Astrocyte of the cerebellum (primary cell): ENCODE results near the gene DRC7.
"Not testable (repeated sequence)": the region's sequence is repeated elsewhere in the genome, so short reads cannot be mapped to it uniquely, and the experiment has no call there.

Experiments used
- DNase-seq: peaks from one replicate; pipeline ENCODE4 v3.0.0-alpha.2; 2011; ENCODE audit warnings: low read depth
- H3K4me3 ChIP-seq: 2 replicates; pipeline ENCODE4 v1.5.1; 2011; ENCODE audit warnings: mild to moderate bottlenecking, low read depth, low read length, moderate library complexity
- CTCF ChIP-seq: IDR thresholded peaks from 2 replicates; pipeline ENCODE4 v1.5.1; 2012; ENCODE audit warnings: low read length, low read depth, moderate library complexity, mild to moderate bottlenecking; ENCODE audit errors: missing control alignments
- in situ Hi-C: cut with HindIII; loops from 2 replicates; pipeline ENCODE4 v1.10.0; 2017; ENCODE audit warnings: low sequenced_read_pairs

DRC7 gene

DNA sequence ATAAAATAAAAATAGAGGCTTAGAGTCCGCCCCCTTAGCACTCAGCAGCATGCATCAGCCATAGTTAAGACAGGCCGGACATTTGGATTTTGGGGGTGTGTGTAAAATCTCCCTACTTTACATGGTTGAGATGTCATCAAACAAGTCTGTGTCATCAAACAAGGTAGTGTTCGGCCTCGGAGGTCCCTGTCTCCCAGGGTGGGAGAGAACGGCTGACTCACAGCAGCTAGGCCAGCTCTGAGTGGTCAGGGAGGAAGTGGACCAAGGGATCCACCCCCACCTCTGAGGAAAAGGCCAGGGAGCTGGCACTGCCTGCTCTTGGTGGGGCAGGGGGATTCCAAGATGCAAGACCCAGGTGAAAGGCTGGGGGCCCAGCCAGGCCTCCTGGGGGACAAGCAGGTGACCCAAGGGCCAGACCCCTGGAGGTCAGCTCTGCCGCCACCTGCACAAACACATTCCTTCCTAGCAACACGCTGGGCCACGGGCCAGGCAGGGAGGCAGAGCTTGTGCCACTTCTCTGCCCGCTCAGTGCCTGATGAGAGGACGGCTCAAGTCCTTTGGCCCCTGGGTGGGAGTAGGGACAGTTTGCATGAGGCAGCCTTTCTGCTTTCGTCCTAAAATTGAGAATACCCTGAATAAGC is 79.2 kb downstream of the DRC7 start:
- no peak for DNase-seq
- H3K4me3 ChIP-seq: no peak overlapping the region
- in situ Hi-C loops: no loop called here
- TF ChIP-seq CTCF: no peak

- no peak overlapping the region for H3K4me3 ChIP-seq
Observed at GRCh38 chr16:57774705-57775285, 80.2 kb downstream of the DRC7 start.

DNA sequence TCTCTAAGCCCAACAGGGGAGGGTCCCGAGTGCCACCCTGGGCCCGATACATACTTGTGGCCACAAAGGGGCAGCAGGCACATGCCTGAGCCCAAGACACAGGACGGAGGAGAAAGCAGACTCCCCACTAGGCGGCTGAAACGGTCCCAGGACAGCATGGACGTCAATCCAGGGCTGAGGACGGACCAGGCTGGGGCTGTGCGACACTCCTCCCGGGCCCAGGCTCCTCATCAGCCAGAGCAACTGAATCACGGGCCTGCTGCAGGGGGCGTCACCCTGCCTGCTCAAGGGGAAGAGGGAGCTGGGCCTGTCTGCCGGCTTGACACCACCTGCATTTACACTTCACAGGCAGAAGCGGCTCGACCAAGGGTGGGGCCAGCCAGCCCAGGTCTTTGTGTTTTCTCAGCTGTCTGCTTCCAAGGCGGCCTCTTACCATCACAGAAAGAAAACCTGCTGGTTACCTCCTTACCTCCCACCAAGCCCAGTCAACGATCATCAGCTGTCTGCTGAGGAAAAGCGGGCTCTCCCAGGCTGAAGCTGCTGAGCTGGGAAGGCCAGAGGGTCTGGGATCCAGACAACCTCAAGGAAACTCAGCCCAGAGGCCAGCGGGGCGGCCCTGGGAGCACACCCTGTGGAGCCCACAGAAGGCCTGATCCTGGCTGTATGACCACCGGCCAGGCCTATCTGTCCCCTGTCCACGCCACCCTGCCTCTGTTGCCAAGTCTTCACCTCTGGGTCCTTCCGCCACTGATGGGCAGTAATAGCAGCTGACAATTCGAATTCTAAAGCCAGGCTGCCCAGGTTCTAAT is 81.3 kb downstream of the DRC7 start:
- in situ Hi-C loops: loop anchor here (25.0 kb wide), 1 partner anchor 211 kb away; a partner anchor contains a TSS
- peak; percentile 47 for TF ChIP-seq CTCF
- no peak for DNase-seq
- no peak overlapping the region for H3K4me3 ChIP-seq

More at GRCh38 chr16:57774705-57775285, 80.2 kb downstream of the DRC7 start:
- in situ Hi-C loops: loop anchor here (25.0 kb wide), 1 partner anchor 213 kb away; a partner anchor contains a TSS
- TF ChIP-seq CTCF: no peak
- no peak for DNase-seq

GRCh38 chr16:57778658-57779057 is 84.1 kb downstream of the DRC7 start:
- H3K4me3 ChIP-seq: no peak overlapping the region
- DNase-seq: no peak
- in situ Hi-C loops: loop anchor here (25.0 kb wide), 1 partner anchor 209 kb away; a partner anchor contains a TSS
- no peak for TF ChIP-seq CTCF

DNA sequence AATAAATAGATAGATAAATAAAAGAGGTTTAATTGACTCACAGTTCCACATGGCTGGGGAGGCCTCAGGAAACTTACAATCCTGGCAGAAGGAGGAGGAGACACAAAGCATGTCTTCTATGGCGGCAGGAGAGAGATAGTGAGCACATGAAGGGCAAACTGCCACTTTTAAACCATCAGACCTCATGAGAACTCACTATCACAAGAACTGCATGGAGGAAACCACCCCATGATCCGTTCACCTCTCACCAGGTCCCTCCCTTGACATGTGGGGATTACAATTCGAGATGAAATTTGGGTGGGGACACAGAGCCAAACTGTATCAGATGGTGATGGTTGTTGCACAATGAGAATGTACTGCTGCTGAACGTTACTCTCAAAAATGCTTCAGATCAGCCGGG is 85.2 kb downstream of the DRC7 start:
- DNase-seq, H3K4me3 ChIP-seq: not testable (repeated sequence)
- in situ Hi-C loops: loop anchor here (25.0 kb wide), 1 partner anchor 207 kb away; a partner anchor contains a TSS

- no peak overlapping the region for H3K4me3 ChIP-seq
- DNase-seq: no peak
- TF ChIP-seq CTCF: no peak
- in situ Hi-C loops: loop anchor here (25.0 kb wide), 1 partner anchor 206 kb away; a partner anchor contains a TSS
Observed at GRCh38 chr16:57781349-57781740, 86.7 kb downstream of the DRC7 start.
